ENCODE results near the gene LRRC1.

Gene LRRC1

GRCh38 chr6:53861518-53861917, 66.7 kb downstream of the LRRC1 start:
- Histone ChIP-seq H3K4me3 (ENCODE audit: insufficient read depth in 1 of 2, low read depth in 1 of 2, low read length in 2 of 2) (no peak overlapping the region), H2BK120ac (ENCODE audit: low read depth, low read length) (no peak overlapping the region), H3K14ac (ENCODE audit: low read length in 2 of 2) (no peak overlapping the region), H4K91ac (ENCODE audit: low read length) (no peak overlapping the region), H2BK12ac (ENCODE audit: low read length in 2 of 2) (no peak overlapping the region), H3K9me3 (ENCODE audit: control insufficient read depth, low read length) (no peaks in the 10 kb centered on the region), H2AK5ac (ENCODE audit: low read length, severe bottlenecking) (no peak overlapping the region), H2AFZ (ENCODE audit: low read depth, low read length) (no peak overlapping the region), H3K4me2 (ENCODE audit: low read length, poor library complexity, severe bottlenecking) (no peak overlapping the region), H3K36me3 (ENCODE audit: control insufficient read depth in 1 of 2, insufficient read depth in 2 of 2, low read depth in 1 of 2, low read length in 2 of 2) (no peaks in the 10 kb centered on the region), H2BK5ac (ENCODE audit: low read depth, low read length, poor library complexity, severe bottlenecking) (no peak overlapping the region), H3K27me3 (ENCODE audit: control insufficient read depth in 1 of 2, insufficient read depth in 1 of 2, low read length in 2 of 2) (no peaks in the 10 kb centered on the region), H3K4me1 (ENCODE audit: control insufficient read depth, insufficient read depth, low read depth, low read length) (no peaks in the 10 kb centered on the region), H2BK15ac (ENCODE audit: low read depth, poor library complexity, severe bottlenecking) (no peak overlapping the region), H3K27ac (ENCODE audit: low read length, poor library complexity, severe bottlenecking) (no peak overlapping the region), H3K18ac (ENCODE audit: low read depth in 1 of 2, low read length in 2 of 2) (no peak overlapping the region), H3K79me1 (replicated peaks; ENCODE audit: low read length, poor library complexity, severe bottlenecking) (peaks cover 33% of the 10 kb centered on the region), H4K8ac (ENCODE audit: low read length) (no peak overlapping the region), H3K23ac (ENCODE audit: low read length in 2 of 2) (no peak overlapping the region), H3K4ac (ENCODE audit: low read depth in 1 of 2, low read length in 2 of 2) (no peak overlapping the region), H3K9ac (ENCODE audit: low read length) (no peak overlapping the region)
- 88% methylated on average over 3 of the region's 3 CpGs for WGBS
- no peak for DNase-seq

- no peak overlapping the region for H4K91ac ChIP-seq (ENCODE audit: low read length)
- no peaks in the 10 kb centered on the region for H3K36me3 ChIP-seq (ENCODE audit: control insufficient read depth in 1 of 2, insufficient read depth in 2 of 2, low read depth in 1 of 2, low read length in 2 of 2)
- no peak overlapping the region for H3K4me3 ChIP-seq (ENCODE audit: insufficient read depth in 1 of 2, low read depth in 1 of 2, low read length in 2 of 2)
- WGBS, result 95% methylated on average over 5 of the region's 7 CpGs
- no peak overlapping the region for H2AK5ac ChIP-seq (ENCODE audit: low read length, severe bottlenecking)
- H3K27me3 ChIP-seq (ENCODE audit: control insufficient read depth in 1 of 2, insufficient read depth in 1 of 2, low read length in 2 of 2), result no peaks in the 10 kb centered on the region
- H3K4me1 ChIP-seq (ENCODE audit: control insufficient read depth, insufficient read depth, low read depth, low read length), result no peaks in the 10 kb centered on the region
- no peak overlapping the region for H3K18ac ChIP-seq (ENCODE audit: low read depth in 1 of 2, low read length in 2 of 2)
- no peak overlapping the region for H3K14ac ChIP-seq (ENCODE audit: low read length in 2 of 2)
- no peak overlapping the region for H3K23ac ChIP-seq (ENCODE audit: low read length in 2 of 2)
- H3K79me1 ChIP-seq (replicated peaks; ENCODE audit: low read length, poor library complexity, severe bottlenecking), result peaks cover 27% of the 10 kb centered on the region
- H4K8ac ChIP-seq (ENCODE audit: low read length), result no peak overlapping the region
- H3K4ac ChIP-seq (ENCODE audit: low read depth in 1 of 2, low read length in 2 of 2), result no peak overlapping the region
- no peak overlapping the region for H2BK12ac ChIP-seq (ENCODE audit: low read length in 2 of 2)
- H3K9me3 ChIP-seq (ENCODE audit: control insufficient read depth, low read length), result no peaks in the 10 kb centered on the region
- no peak for DNase-seq
- no peak overlapping the region for H3K9ac ChIP-seq (ENCODE audit: low read length)
- H2BK5ac ChIP-seq (ENCODE audit: low read depth, low read length, poor library complexity, severe bottlenecking), result no peak overlapping the region
- H2BK120ac ChIP-seq (ENCODE audit: low read depth, low read length), result no peak overlapping the region
- no peak overlapping the region for H2BK15ac ChIP-seq (ENCODE audit: low read depth, poor library complexity, severe bottlenecking)
- H2AFZ ChIP-seq (ENCODE audit: low read depth, low read length), result no peak overlapping the region
- no peak overlapping the region for H3K27ac ChIP-seq (ENCODE audit: low read length, poor library complexity, severe bottlenecking)
- no peak overlapping the region for H3K4me2 ChIP-seq (ENCODE audit: low read length, poor library complexity, severe bottlenecking)
These were observed 68.1 kb downstream of the LRRC1 start for GRCh38 chr6:53862662-53863462.

- WGBS, result 96% methylated on average over 4 of the region's 5 CpGs
- Histone ChIP-seq H3K4me1 (ENCODE audit: control insufficient read depth, insufficient read depth, low read depth, low read length) (no peaks in the 10 kb centered on the region), H4K91ac (ENCODE audit: low read length) (no peak overlapping the region), H2BK15ac (ENCODE audit: low read depth, poor library complexity, severe bottlenecking) (no peak overlapping the region), H2BK12ac (ENCODE audit: low read length in 2 of 2) (no peak overlapping the region), H3K27me3 (ENCODE audit: control insufficient read depth in 1 of 2, insufficient read depth in 1 of 2, low read length in 2 of 2) (no peaks in the 10 kb centered on the region), H3K23ac (ENCODE audit: low read length in 2 of 2) (no peak overlapping the region), H2BK120ac (ENCODE audit: low read depth, low read length) (no peak overlapping the region), H3K18ac (ENCODE audit: low read depth in 1 of 2, low read length in 2 of 2) (no peak overlapping the region), H3K9ac (ENCODE audit: low read length) (no peak overlapping the region), H2AFZ (ENCODE audit: low read depth, low read length) (no peak overlapping the region), H2AK5ac (ENCODE audit: low read length, severe bottlenecking) (no peak overlapping the region), H3K4me2 (ENCODE audit: low read length, poor library complexity, severe bottlenecking) (no peak overlapping the region), H3K4ac (ENCODE audit: low read depth in 1 of 2, low read length in 2 of 2) (no peak overlapping the region), H3K4me3 (ENCODE audit: insufficient read depth in 1 of 2, low read depth in 1 of 2, low read length in 2 of 2) (no peak overlapping the region), H3K36me3 (ENCODE audit: control insufficient read depth in 1 of 2, insufficient read depth in 2 of 2, low read depth in 1 of 2, low read length in 2 of 2) (no peaks in the 10 kb centered on the region), H3K9me3 (ENCODE audit: control insufficient read depth, low read length) (no peaks in the 10 kb centered on the region), H3K79me1 (replicated peaks; ENCODE audit: low read length, poor library complexity, severe bottlenecking) (peaks cover 27% of the 10 kb centered on the region), H4K8ac (ENCODE audit: low read length) (no peak overlapping the region), H3K27ac (ENCODE audit: low read length, poor library complexity, severe bottlenecking) (no peak overlapping the region), H3K14ac (ENCODE audit: low read length in 2 of 2) (no peak overlapping the region), H2BK5ac (ENCODE audit: low read depth, low read length, poor library complexity, severe bottlenecking) (no peak overlapping the region)
- DNase-seq, result no peak
These were observed 70.0 kb downstream of the LRRC1 start for GRCh38 chr6:53864781-53865180.

GRCh38 chr6:53866226-53866625, 71.4 kb downstream of the LRRC1 start:
- DNase-seq, result no peak
- Histone ChIP-seq H2AFZ (ENCODE audit: low read depth, low read length) (no peak overlapping the region), H3K36me3 (ENCODE audit: control insufficient read depth in 1 of 2, insufficient read depth in 2 of 2, low read depth in 1 of 2, low read length in 2 of 2) (no peaks in the 10 kb centered on the region), H2AK5ac (ENCODE audit: low read length, severe bottlenecking) (no peak overlapping the region), H3K4me3 (ENCODE audit: insufficient read depth in 1 of 2, low read depth in 1 of 2, low read length in 2 of 2) (no peak overlapping the region), H4K91ac (ENCODE audit: low read length) (no peak overlapping the region), H3K23ac (ENCODE audit: low read length in 2 of 2) (no peak overlapping the region), H3K27me3 (ENCODE audit: control insufficient read depth in 1 of 2, insufficient read depth in 1 of 2, low read length in 2 of 2) (no peaks in the 10 kb centered on the region), H2BK15ac (ENCODE audit: low read depth, poor library complexity, severe bottlenecking) (no peak overlapping the region), H3K9me3 (ENCODE audit: control insufficient read depth, low read length) (no peaks in the 10 kb centered on the region), H2BK12ac (ENCODE audit: low read length in 2 of 2) (no peak overlapping the region), H3K4me1 (ENCODE audit: control insufficient read depth, insufficient read depth, low read depth, low read length) (no peaks in the 10 kb centered on the region), H3K27ac (ENCODE audit: low read length, poor library complexity, severe bottlenecking) (no peak overlapping the region), H3K14ac (ENCODE audit: low read length in 2 of 2) (no peak overlapping the region), H3K9ac (ENCODE audit: low read length) (no peak overlapping the region), H3K79me1 (replicated peaks; ENCODE audit: low read length, poor library complexity, severe bottlenecking) (peaks cover 23% of the 10 kb centered on the region), H4K8ac (ENCODE audit: low read length) (no peak overlapping the region), H2BK120ac (ENCODE audit: low read depth, low read length) (no peak overlapping the region), H2BK5ac (ENCODE audit: low read depth, low read length, poor library complexity, severe bottlenecking) (no peak overlapping the region), H3K4ac (ENCODE audit: low read depth in 1 of 2, low read length in 2 of 2) (no peak overlapping the region), H3K18ac (ENCODE audit: low read depth in 1 of 2, low read length in 2 of 2) (no peak overlapping the region), H3K4me2 (ENCODE audit: low read length, poor library complexity, severe bottlenecking) (no peak overlapping the region)
- WGBS, result 90% methylated on average over 4 of the region's 4 CpGs
